GM19455 (cell line): ENCODE results near the gene IL18.
"Not testable (repeated sequence)": the region's sequence is repeated elsewhere in the genome, so short reads cannot be mapped to it uniquely, and the experiment has no call there.

Experiments used
- ATAC-seq: cut with Tn5 transposase; IDR thresholded peaks from one replicate; pipeline ENCODE4 v1.9.1; 2021; ENCODE audit not compliant: unreplicated experiment

Gene IL18

DNA sequence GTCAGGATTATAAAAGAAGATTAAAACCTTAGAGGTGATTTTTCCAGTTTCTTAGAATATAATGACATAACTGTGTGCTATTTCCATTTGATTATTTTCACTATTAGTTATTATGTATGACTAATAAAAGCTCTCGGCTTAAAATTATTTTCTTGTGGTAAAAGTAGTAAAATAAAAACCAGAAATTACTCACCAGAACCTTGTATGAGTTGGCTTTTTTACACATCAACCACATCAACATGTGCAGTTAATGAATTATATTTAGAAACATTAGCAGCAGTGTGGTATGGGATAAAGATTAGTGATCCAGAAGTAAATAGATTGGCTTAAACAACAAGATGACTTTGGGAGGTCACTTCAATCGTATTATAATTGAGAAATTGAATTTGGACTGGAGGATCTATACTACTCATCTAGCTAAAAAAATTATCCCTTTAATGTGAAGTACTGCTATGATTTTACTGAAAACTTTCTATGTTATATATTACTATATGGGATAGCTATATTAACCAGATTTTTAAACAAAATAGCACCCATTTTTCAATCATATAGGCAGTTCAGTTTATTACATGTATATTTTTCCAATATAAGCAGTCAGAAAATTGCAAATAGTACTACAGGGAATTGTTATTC, 8.6 kb upstream of the IL18 start:
- ATAC-seq, result peak; percentile 58

- no peak for ATAC-seq
Observed at GRCh38 chr11:112167145-112167544, 3.3 kb upstream of the IL18 start, which contains the start of gene TEX12. TSS of gene TEX12 (plus strand) at chr11:112167372. CDS start at chr11:112169269, 1,897 bp downstream.

DNA sequence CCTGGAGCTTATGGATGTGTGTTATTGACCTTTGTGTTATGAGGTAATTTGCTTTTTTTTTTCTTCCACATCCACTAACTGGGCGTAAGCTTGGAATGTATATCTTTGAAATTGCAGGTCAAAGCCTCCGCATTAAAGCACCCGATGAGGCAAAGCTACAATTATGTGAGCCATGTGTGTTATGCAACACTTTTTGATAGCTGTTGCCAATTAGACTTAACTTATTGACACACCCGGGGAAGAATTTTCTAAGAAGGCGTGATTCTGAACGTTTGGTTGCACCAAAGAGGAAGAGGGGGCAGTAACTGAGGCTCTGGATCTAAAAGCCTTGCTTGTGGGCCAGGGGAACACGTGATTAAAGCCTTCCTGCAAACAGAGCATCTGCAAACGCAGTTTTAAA, 2.7 kb upstream of the IL18 start:
- no peak for ATAC-seq

GRCh38 chr11:112165049-112165448, 1.2 kb upstream of the IL18 start:
- no peak for ATAC-seq

GRCh38 chr11:112162761-112163546, 940 bp downstream of the IL18 start:
- ATAC-seq, result no peak

- not testable (repeated sequence) for ATAC-seq
Observed at GRCh38 chr11:112162200-112162599, 1.7 kb downstream of the IL18 start.

GRCh38 chr11:112161012-112161411, 2.9 kb downstream of the IL18 start:
- no peak for ATAC-seq

DNA sequence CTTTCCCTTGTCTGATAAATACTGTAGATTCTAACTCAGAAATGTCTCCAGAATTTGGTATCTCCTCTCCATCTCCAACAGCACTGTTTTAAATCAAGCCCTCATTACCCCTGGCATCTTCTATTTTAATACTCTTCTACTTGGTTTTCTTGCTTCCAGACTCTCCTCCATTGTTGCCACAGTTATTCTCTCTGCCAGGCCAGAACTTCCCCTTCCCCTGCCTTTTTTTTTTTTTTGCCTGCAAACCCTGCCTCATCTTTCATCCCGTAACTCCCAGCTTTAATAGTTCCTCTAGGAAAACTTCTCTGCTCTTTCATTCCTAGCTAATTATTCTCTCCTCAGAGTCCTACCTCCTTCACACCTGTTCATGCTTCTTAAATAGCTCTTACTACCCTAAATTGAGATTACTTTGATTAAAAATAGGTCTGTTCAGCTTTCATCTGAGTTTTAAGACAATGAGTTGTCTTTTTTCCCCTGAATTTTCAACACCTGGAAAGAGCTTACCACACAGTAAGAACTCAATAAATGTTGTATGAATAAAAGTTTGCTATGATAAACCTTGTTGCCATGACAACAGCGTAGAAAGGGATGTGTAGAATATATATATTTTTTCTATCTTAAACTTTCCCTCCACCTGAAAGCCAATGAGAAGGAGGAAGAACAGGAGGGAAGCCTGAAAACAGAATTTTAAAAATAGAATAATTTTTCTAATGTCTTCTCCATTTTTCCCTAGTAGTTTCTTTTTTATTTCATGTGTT, 3.6 kb downstream of the IL18 start:
- ATAC-seq, result no peak

GRCh38 chr11:112159098-112160065, 4.5 kb downstream of the IL18 start:
- no peak for ATAC-seq

GRCh38 chr11:112156956-112157766, 6.7 kb downstream of the IL18 start:
- no peak for ATAC-seq

- no peak for ATAC-seq
Observed at GRCh38 chr11:112156153-112156955, 7.5 kb downstream of the IL18 start.

DNA sequence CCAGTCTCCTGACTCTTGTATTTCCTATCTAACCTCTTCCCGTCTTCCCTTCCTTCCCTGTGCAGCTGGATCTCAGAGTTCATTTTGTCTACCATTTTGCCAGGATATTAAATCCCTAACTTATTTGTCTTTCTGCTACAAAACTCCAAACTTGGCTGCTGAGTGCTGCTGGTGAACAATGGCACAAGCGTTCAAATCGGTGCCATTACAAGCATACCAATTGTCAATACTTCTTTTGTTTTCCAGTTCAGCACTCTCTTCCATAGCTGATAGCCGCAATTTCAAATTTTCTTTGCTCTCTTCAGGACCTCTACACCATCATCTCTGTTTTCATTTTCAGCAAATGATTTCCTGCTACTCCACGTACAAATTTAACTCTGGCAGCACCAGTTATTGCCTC, 13.4 kb downstream of the IL18 start:
- no peak for ATAC-seq

- no peak for ATAC-seq
Observed at GRCh38 chr11:112143597-112143996, 20.3 kb downstream of the IL18 start.

- ATAC-seq, result no peak
Observed at GRCh38 chr11:112134473-112134872, 29.4 kb downstream of the IL18 start.

- no peak for ATAC-seq
Observed at GRCh38 chr11:112132737-112133136, 31.2 kb downstream of the IL18 start.

GRCh38 chr11:112129656-112130055, 34.2 kb downstream of the IL18 start:
- ATAC-seq, result no peak

DNA sequence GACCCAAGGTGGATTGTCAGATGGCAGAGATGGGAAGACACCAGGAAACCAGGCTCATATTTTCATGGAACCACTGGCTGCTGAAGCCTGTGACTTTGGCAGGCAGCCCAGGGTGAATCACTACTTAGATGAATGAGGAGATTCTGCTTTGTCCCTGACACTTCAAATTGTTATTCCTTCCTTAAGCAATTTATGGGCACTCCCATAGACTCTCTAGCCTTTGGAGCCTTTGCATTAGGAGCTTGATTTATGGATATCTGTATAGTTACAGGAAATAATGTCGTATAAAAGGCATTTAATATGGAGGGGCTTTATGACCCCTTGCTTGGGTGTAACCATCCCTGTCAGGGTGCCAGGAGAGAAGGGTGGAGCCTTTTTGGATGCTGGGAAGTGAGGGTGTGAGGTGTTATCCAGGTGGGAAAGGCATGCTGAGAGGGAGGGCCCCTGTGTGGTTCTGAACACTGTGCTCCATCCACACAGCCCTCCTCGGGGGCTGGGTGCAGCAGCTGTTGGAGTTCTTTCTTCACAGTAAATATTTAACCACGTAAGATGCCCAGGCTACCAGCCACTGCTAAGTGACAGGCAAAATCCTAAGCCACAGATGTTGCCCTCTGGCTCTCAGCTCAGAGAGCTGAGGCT, 35.3 kb downstream of the IL18 start:
- no peak for ATAC-seq

GRCh38 chr11:112127056-112127455, 36.8 kb downstream of the IL18 start:
- ATAC-seq, result no peak
